CD4-positive, alpha-beta T cell (primary cell): ENCODE results near the gene DENND5B. TPM values are rescaled to one million over a fixed set of nuclear protein-coding genes. Genes with fewer than 3 reads are reported as not detected.

Source experiments
- ATAC-seq: fragments of 200-7000 bp; cut with Tn5 transposase; one replicate; pipeline ENCODE4 v1.10.0; 2022; ENCODE audit warnings: mild to moderate bottlenecking; ENCODE audit not compliant: poor library complexity
- CTCF ChIA-PET: fragments of 350-600 bp; sonication (Branson Sonifier 250); formaldehyde crosslinking; loops from one replicate; lab custom pipeline; 2021; ENCODE audit warnings: antibody characterized with exemption, inconsistent platforms; lab: Charles Lee
- POLR2A ChIA-PET: fragments of 350-600 bp; sonication (Branson Sonifier 250); formaldehyde crosslinking; loops from one replicate; lab custom pipeline; 2021; ENCODE audit warnings: antibody characterized with exemption, inconsistent platforms; lab: Charles Lee
- DNase-seq, 14 experiments: peaks; one replicate each; pipeline ENCODE4 v3.0.0-alpha.2; 2013 to 2020; ENCODE audit warnings: mixed read lengths in 2 of 14
- H3K27ac ChIP-seq, 2 donors: one replicate each; pipeline versions ENCODE4 v1.5.1 to v1.7.0; 2013; ENCODE audit warnings: low read length in 2 of 2, low read depth in 1 of 2, mild to moderate bottlenecking in 1 of 2
- H3K27me3 ChIP-seq, 2 experiments: 1 replicate in 1 of 2; 2 replicates in 1 of 2; pipeline versions ENCODE4 v1.6.1 to v1.7.0; 2013; ENCODE audit warnings: low read length in 2 of 2, control low read depth in 1 of 2, mild to moderate bottlenecking in 1 of 2, moderate library complexity in 1 of 2; ENCODE audit not compliant: insufficient read depth in 2 of 2, control insufficient read depth in 1 of 2
- H3K36me3 ChIP-seq: one replicate; pipeline ENCODE4 v1.6.1; 2013; ENCODE audit warnings: low read length, control low read depth; ENCODE audit not compliant: insufficient read depth
- H3K4me1 ChIP-seq: one replicate; pipeline ENCODE4 v1.6.1; 2013; ENCODE audit warnings: low read length, control low read depth; ENCODE audit not compliant: insufficient read depth
- H3K4me3 ChIP-seq: one replicate; pipeline ENCODE4 v1.5.1; 2013; ENCODE audit warnings: mild to moderate bottlenecking, low read length, moderate library complexity
- H3K9me3 ChIP-seq, 2 experiments: 1 replicate in 1 of 2; 2 replicates in 1 of 2; pipeline versions ENCODE4 v1.6.1 to v1.7.0; 2013; ENCODE audit warnings: low read length in 2 of 2, mild to moderate bottlenecking in 2 of 2, control low read depth in 1 of 2, moderate library complexity in 1 of 2; ENCODE audit not compliant: control insufficient read depth in 1 of 2, insufficient read depth in 1 of 2
- H3K27ac Mint-ChIP-seq: one replicate; pipeline ENCODE4 v1.8.0; 2020; ENCODE audit warnings: mixed read lengths
- H3K27me3 Mint-ChIP-seq: one replicate; pipeline ENCODE4 v1.8.0; 2021; ENCODE audit warnings: mixed read lengths
- H3K36me3 Mint-ChIP-seq: one replicate; pipeline ENCODE4 v1.8.0; 2021; ENCODE audit warnings: low read depth, mixed read lengths
- H3K4me1 Mint-ChIP-seq: one replicate; pipeline ENCODE4 v1.8.0; 2021; ENCODE audit warnings: low read depth, mixed read lengths
- H3K4me3 Mint-ChIP-seq: one replicate; pipeline ENCODE4 v1.8.0; 2020; ENCODE audit warnings: mild to moderate bottlenecking, mixed read lengths
- H3K9me3 Mint-ChIP-seq: one replicate; pipeline ENCODE4 v1.8.0; 2020; ENCODE audit warnings: mixed read lengths
- CTCF ChIP-seq: fragments of 200-600 bp; IDR thresholded peaks from one replicate; pipeline ENCODE4 v1.8.0; 2022; ENCODE audit warnings: antibody characterized with exemption, mild to moderate bottlenecking
- intact Hi-C, 2 experiments: fragments of 100-400 bp; cut with DNase I in 1 of 2; cut with micrococcal nuclease in 1 of 2; formaldehyde crosslinking; loops; one replicate each; pipeline versions ENCODE4 v1.15.1 to v1.9.0; 2023 to 2025; cut with DNase I, micrococcal nuclease
- total RNA-seq, 174 experiments: library from RNA in 2 of 174; stranded (reverse) in 2 of 174; gene quantifications; one replicate each; pipeline ENCODE4 v1.2.3 and lab custom pipeline; 2021 to 2026

DENND5B gene
- total RNA-seq, 2 experiments from 2014 or later: 0.22 to 0.25 TPM

- ATAC-seq (no peak), DNase-seq (no peak)
- Histone ChIP-seq H3K27ac (no peak overlapping the region), H3K4me3 (no peak overlapping the region), H3K36me3 (no peaks in the 10 kb centered on the region), H3K4me1 (no peaks in the 10 kb centered on the region), H3K27me3 (no peaks in the 10 kb centered on the region), H3K9me3 (no peaks in the 10 kb centered on the region)
- no peak overlapping the region for H3K4me3 Mint-ChIP-seq
- no peaks in the 10 kb centered on the region for H3K4me1 Mint-ChIP-seq
- no peak overlapping the region for H3K27ac Mint-ChIP-seq
- H3K36me3 Mint-ChIP-seq: no peaks in the 10 kb centered on the region
- peaks cover 8% of the 10 kb centered on the region for H3K27me3 Mint-ChIP-seq
- TF ChIP-seq CTCF: no peak
- intact Hi-C loops: no loop called here
- ChIA-PET POLR2A (no interaction called here), CTCF (interaction anchor here (1.4 kb wide), 1 partner anchor 20 kb away, joined by 3 read pairs; no protein-coding TSS in a partner anchor)
- H3K9me3 Mint-ChIP-seq: no peaks in the 10 kb centered on the region
Measured at GRCh38 chr12:31491241-31491794, 99.6 kb downstream of the DENND5B start.

GRCh38 chr12:31488737-31489338 is 102.1 kb downstream of the DENND5B start:
- Mint-ChIP-seq H3K27me3 (no peaks in the 10 kb centered on the region), H3K4me1 (no peaks in the 10 kb centered on the region), H3K27ac (no peak overlapping the region), H3K36me3 (no peaks in the 10 kb centered on the region), H3K4me3 (no peak overlapping the region), H3K9me3 (no peaks in the 10 kb centered on the region)
- no peaks in the 10 kb centered on the region for H3K36me3 ChIP-seq
- H3K4me1 ChIP-seq: no peaks in the 10 kb centered on the region
- no peak for TF ChIP-seq CTCF
- ChIA-PET CTCF (no interaction called here), POLR2A (no interaction called here)
- no peak overlapping the region for H3K27ac ChIP-seq
- intact Hi-C loops: no loop called here
- H3K27me3 ChIP-seq: no peaks in the 10 kb centered on the region
- DNase-seq: no peak
- no peak for ATAC-seq
- H3K9me3 ChIP-seq: no peaks in the 10 kb centered on the region
- H3K4me3 ChIP-seq: no peak overlapping the region

GRCh38 chr12:31485571-31485970 is 105.4 kb downstream of the DENND5B start:
- Mint-ChIP-seq H3K4me1 (no peaks in the 10 kb centered on the region), H3K9me3 (no peaks in the 10 kb centered on the region), H3K27ac (no peak overlapping the region), H3K36me3 (no peaks in the 10 kb centered on the region), H3K27me3 (no peaks in the 10 kb centered on the region), H3K4me3 (no peak overlapping the region)
- ChIA-PET CTCF (no interaction called here), POLR2A (interaction anchor here (0.9 kb wide), 1 partner anchor 11 kb away, joined by 3 read pairs; no protein-coding TSS in a partner anchor)
- Histone ChIP-seq H3K4me3 (no peak overlapping the region), H3K36me3 (no peaks in the 10 kb centered on the region), H3K27me3 (no peaks in the 10 kb centered on the region), H3K4me1 (no peaks in the 10 kb centered on the region), H3K9me3 (no peaks in the 10 kb centered on the region), H3K27ac (no peak overlapping the region)
- intact Hi-C loops: no loop called here
- no peak for DNase-seq
- ATAC-seq: no peak
- TF ChIP-seq CTCF: no peak
